ENCODE data around the gene LAMA5.

LAMA5 gene

DNA sequence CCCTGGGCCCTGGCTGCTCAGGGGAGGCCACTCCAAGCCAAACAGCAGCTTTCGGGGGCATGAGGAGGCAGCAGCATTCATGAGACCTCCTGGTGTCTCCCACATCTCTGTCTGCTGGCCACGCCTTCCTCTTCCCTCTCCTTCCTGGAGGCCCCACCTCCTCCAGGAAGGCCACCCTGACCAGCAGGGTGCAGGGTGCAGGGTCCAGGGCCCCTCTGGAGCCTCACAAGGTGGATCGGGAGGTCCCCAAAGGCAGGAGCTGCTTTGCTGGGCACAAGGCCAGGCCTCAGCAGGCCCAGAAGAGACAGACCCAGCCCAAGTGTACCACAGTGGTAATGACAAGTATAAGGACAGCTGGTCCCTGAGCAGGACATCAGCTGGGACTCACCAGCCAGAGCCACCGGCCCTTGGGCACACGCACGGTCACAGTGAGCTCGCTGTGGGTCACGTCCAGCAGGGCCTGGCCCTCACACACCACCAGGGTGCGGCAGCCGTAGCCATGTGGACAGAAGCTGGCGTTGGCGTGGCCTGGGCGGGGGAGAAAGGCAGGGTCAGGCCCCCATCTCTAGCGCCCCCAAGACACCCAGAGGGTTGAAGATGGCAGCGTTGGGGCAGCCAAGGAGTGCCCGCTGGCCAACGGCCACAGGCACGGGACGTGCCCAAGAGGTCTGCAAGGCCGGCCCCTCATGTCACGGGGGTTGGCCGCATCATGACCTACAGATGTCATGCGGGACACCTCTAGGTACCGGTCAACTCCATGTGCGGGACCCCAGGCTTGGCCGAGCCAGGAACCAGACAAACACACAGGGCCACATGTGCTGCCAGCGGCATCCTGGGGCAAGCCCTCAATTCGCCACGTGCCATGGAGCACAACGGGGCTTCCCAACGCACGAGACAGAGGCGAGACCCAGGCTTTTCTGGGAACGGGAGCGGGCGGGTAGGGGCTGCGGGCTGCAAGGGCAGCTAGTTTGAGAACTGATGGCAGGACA lies 37.4 kb downstream of the LAMA5 start:
- no peak for DNase-seq

- DNase-seq, result no peak
Observed at GRCh38 chr20:62328684-62329388, 38.3 kb downstream of the LAMA5 start.

DNA sequence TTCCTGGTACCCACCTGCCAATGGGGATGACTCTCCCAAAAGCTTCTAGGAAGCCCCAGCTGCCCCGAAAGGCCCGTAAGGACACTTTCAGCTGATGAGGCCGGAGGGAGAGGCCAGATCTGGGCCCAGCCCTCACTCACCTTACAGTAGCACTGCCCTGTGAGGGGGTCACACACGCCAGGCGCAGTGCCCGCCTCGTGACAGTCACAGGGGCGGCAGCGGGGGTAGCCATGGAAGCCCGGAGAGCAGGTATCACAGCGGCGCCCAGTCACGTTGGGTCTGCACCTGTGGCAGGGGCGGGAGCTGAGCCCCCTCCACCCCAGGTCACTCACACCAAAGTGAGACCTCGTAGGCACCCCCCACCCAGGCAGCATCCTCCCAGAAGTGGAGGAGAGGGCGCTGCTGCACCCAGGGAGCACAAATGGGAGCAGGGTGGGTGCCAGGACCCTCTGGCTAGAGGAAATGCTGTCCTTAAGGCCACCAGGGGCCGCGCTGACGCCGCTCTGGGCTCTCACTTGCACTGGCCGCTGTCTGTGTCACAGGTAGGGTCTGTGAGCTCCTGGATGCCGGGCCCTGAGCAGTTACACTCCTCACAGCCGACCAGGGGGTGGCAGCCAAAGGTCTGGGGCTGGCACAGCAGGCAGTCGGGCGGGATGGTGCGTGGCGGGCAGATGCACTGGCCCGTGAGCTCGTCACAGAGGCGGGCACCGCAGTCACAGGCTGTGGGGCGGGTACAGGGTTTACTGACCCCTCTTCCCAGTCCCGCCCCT lies 39.2 kb downstream of the LAMA5 start:
- DNase-seq, result no peak

DNA sequence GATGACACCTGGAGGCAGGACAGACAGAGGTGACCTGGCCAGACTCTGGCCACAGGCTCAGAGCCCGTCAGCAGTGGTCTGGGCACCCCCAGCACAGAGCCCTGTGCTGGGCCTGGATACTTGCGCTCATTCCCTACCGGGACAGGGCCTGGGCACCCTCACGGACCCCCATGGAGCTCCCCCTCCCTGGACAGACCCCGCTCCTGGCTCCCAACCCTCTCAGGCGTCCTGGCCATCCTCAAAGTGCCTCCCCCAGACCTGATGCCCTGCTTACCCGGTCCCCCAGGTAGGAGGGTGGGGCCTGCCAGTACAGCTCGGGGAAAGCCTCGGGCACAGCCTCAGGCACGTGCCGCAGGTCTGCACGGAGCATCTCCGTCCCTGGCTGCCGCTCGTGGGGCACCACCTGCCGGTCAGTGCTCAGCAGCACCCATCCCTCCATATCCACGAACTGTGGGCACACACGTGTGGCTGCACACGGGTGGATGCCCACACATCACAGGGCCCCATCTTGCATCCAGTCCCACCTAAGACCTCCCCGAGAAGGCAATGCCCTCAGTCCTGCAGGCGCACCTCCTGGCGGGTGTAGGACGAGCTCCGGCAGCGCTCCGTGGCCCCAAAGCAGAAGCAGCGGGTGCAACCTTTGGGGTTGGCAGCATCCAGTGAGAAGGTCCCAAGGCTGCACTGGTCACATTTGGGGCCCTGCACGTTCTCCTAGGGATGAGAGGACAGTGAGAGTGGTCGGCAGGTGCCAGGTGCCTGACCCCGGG lies 40.0 kb downstream of the LAMA5 start:
- no peak for DNase-seq

GRCh38 chr20:62326559-62326958 lies 40.6 kb downstream of the LAMA5 start:
- no peak for DNase-seq

- no peak for DNase-seq
Observed at GRCh38 chr20:62325172-62325905, 41.8 kb downstream of the LAMA5 start.

DNA sequence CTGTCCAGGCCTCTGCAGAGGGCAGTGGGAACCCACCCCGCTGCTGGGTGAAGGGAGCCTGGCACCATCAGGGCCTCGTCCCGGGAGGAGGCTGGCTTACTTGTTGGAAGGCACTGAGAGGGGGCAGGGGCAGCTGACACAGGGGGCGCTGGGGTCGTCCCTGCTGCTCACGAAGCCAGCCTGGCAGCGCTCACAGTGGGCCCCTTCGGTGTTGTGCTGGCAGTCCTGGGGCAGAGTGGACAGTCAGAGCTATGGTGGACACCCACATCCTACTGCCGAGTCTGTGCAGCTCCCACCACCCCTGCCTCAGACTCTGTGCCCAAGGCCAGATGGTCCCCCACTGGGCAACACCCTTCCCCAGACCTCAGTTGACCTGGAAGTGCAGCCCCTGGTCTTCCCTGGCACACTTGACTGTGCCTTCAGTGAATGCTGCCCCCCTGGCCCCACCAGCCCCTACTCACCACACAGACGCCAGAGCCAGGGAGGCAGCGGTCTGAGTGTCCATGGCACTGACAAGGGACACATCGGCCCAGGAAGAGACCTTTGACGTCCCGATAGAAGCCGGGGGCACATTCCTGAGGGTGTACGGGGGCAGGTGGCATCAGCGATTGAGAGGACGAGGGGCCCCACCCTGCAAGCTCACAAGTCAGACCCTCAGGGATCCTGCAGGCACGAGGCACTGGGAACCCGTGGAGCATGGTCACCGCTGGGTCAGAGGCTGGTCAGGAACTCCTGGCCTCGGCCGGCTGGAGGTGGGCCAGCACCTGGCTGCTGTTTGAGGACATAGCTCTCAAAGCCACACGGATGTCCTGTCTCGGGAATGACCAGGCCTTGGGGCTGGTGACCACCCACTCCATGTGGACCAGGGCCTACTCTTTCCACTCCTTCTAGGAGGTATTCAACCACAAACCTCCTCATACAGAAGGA lies 42.9 kb downstream of the LAMA5 start:
- DNase-seq, result no peak

GRCh38 chr20:62323146-62323979 lies 43.7 kb downstream of the LAMA5 start:
- no peak for DNase-seq

DNA sequence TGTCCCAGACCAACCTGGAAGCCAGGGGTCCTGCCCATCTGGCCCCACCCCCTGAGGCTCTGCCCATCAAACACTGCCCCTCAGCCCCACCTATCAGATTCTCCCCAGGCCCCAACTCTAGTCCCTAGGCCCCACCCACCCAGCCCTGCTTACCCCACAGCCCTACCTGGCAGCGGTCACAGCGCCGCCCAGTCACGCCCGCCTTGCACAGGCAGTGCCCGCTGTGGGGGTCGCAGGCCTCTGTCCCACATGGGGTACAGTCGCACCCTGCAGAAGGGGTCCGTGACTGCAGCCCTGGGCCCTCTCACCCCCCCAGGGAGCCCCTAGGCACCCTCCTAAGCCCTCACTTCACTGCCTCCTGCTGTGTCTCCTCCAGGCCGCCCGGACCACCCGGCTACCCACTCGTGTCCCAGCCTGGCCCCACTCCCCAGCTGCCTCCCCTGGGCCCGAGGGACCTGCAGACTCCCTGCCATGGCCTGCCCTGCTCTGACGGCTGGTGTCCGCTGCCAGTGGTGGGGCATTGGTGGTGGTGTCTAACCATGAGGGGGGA lies 44.5 kb downstream of the LAMA5 start:
- no peak for DNase-seq

- no peak for DNase-seq
Observed at GRCh38 chr20:62321975-62322374, 45.1 kb downstream of the LAMA5 start.

DNA sequence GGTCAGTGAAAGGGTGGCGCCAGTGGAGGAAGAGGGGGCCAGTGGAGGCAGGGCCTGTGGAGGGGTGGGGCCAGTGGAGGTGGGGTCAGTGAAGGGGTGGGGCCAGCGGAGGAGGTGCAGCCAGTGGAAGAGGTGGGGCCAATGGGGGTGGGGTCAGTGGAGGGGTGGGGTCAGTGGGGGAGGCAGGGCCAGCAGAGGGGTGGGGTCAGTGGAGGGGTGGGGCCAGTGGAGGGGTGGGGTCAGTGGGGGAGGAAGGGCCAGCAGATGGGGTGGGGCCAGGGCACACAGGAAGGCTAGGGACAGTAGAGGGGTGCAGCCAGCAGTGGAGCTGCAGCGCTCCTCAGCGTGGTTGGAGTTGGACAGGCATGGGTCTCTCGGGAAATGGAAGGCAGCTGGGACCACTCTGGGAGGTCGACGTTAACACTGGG lies 45.6 kb downstream of the LAMA5 start:
- peak in 1 of 56 donors; percentile 67 for DNase-seq

DNA sequence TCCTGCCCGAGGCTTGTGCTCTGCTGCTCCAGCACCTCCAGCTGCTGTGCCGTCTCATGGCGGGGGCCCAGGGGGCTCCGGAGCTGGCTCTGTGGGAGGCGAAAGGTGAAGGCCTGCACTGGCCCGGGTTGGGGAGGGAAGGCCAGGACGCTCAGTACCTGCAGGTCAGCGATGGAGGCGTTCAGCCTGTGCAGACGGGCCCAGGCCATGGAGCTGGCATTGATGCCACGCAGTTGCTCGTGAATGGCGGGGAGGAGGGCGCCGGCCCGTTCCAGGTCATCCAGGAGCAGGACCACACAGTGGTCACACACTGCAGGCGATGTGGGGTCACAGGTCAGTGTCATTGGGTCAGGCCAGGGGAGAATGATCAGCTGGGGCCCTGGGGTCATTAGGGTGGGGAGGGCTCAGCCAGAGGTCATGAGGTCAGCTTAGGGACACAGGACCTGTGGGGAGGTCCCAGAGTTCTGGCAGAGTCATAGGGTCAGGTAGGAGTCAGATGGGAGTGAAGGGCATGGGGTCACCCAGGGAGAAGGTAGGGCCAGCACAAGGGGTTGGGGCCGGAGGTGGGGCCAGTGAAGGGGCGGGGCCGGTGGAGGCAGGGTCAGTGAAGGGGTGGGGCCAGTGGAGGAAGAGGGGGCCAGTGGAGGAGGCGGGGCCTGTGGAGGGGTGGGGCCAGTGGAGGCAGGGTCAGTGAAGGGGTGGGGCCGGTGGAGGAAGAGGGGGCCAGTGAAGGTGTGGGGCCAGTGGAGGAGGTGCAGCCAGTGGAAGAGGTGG lies 46.3 kb downstream of the LAMA5 start:
- DNase-seq, result peak in 2 of 56 donors; percentile 50 to 67

GRCh38 chr20:62319346-62319909 lies 47.7 kb downstream of the LAMA5 start:
- DNase-seq, result no peak

DNA sequence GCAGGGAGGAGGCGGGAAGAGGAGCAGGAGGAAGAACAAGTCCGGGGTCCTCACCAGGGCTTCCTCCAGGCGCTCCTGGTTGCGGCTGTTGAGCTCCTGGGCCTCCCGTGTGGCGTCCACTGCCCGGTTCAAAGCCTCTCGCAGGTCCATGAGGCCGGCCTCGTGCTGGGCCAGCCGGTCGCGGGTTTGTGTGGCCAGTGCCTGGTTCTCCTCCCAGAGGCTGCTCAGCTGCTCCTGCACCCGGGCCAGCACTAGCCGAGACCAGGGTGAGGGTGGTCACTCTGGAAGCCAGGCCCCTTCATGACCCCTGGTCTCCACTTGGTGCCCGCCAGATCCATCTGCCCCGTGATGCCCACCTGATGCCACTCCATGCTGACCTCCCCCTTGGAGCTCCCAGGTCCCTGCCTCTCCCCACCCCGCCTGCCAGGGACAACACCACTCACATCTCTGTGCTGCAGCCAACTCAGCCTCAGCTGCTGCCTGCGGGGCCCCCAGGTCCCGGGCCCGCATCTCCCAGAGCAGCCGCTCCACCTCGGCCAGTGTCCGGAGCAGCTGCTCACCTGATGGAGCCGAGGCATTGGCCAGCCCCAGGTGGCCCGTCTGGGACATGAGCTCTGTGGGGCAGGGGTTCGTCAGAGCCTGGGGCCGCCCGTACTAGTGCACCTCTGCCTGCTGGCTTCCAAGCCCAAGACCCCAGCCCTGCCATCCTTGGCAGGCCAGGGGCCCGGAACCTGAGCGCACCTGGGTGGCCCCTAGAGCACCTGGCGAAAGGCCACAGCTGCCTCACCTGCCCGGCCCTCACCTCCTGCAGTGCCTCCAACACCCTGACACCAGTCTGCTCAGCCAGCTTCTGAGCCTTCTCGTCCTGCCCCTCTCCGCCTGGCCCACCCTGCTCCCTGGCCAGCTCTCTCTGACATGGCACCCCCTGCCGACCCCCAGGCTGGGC lies 48.4 kb downstream of the LAMA5 start:
- DNase-seq, result no peak

- DNase-seq, result peak in 1 of 56 donors; percentile 18
Observed at GRCh38 chr20:62317167-62317655, 49.9 kb downstream of the LAMA5 start.

All from amygdala (tissue), 56 donors.